ENCODE results near the gene ITSN1. TPM values are rescaled to one million over a fixed set of nuclear protein-coding genes. Genes with fewer than 3 reads are reported as not detected.

The ITSN1 gene
- total and polyA plus RNA-seq, 2 donors from 2014 or later = 8.1 to 42.5 TPM

DNA sequence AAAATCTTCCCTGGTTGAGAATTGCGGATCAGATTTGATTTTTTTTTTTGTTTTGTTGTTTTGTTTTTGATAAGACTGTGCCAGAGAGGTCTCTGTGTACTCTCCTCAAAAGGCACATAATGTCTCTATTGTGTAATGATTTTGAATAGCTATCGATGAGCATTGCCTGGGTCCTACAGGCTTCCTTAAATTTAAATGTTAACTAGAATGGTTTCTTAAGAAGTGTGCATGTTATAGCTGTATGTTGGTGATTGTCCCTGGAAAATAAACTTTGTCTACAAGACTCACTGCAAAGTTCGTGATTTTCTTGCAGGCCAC is 121.2 kb downstream of the ITSN1 start:
- FAIRE-seq (no peak), DNase-seq (no peak)
- H3K36me3 ChIP-seq (ENCODE audit: control insufficient read depth in 2 of 3, insufficient read depth in 3 of 3, low read length in 3 of 3) = peaks cover 0 to 9% (median 3%) of the 10 kb centered on the region in 3 donors
- intact Hi-C loops (cut with DNase I) = no loop called here
- H3K9ac ChIP-seq (ENCODE audit: low read length in 3 of 3) = no peak overlapping the region
- TF ChIP-seq, protein P1, sequence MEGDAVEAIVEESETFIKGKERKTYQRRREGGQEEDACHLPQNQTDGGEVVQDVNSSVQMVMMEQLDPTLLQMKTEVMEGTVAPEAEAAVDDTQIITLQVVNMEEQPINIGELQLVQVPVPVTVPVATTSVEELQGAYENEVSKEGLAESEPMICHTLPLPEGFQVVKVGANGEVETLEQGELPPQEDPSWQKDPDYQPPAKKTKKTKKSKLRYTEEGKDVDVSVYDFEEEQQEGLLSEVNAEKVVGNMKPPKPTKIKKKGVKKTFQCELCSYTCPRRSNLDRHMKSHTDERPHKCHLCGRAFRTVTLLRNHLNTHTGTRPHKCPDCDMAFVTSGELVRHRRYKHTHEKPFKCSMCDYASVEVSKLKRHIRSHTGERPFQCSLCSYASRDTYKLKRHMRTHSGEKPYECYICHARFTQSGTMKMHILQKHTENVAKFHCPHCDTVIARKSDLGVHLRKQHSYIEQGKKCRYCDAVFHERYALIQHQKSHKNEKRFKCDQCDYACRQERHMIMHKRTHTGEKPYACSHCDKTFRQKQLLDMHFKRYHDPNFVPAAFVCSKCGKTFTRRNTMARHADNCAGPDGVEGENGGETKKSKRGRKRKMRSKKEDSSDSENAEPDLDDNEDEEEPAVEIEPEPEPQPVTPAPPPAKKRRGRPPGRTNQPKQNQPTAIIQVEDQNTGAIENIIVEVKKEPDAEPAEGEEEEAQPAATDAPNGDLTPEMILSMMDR (IDR thresholded peaks at IDR 0.05; ENCODE audit: borderline replicate concordance, extremely low read depth, insufficient read depth) = no peak
- no peak overlapping the region for H3K4me3 ChIP-seq (ENCODE audit: low read length in 3 of 3)
- no peaks in the 10 kb centered on the region for H3K27me3 ChIP-seq (ENCODE audit: control insufficient read depth, insufficient read depth, low read length)
- no peaks in the 10 kb centered on the region for H3K9me3 ChIP-seq (ENCODE audit: control insufficient read depth in 2 of 3, insufficient read depth in 1 of 3, low read length in 3 of 3)
- no peak overlapping the region for H3K27ac ChIP-seq (ENCODE audit: low read depth in 2 of 2, low read length in 2 of 2)
- peaks cover 0 to 6% (median 0%) of the 10 kb centered on the region in 3 donors for H3K4me1 ChIP-seq (ENCODE audit: control insufficient read depth in 2 of 3, insufficient read depth in 2 of 3, low read depth in 1 of 3, low read length in 3 of 3)

DNA sequence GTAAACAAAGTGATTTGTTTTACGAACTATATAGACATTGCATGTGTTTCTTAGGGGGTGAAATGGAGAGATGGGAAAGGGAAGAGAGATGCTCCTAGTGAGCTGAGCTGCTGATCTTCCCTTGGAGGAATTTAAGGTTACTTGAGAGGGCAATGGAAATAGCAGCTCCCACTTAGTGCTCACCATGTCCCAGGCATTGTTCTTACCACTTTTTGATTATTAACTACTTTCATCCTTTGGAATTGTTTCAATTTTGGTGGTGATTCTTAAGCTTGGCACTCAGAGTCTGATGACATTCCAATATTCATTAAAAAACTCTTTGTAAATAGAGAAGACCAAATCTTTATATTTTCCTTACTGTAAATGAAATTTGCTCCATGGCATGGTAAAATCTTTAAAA is 124.9 kb downstream of the ITSN1 start:
- Histone ChIP-seq H3K9me3 (ENCODE audit: control insufficient read depth in 2 of 3, insufficient read depth in 1 of 3, low read length in 3 of 3) (no peaks in the 10 kb centered on the region), H3K27me3 (ENCODE audit: control insufficient read depth, insufficient read depth, low read length) (no peaks in the 10 kb centered on the region), H3K27ac (ENCODE audit: low read depth in 2 of 2, low read length in 2 of 2) (no peak overlapping the region), H3K36me3 (ENCODE audit: control insufficient read depth in 2 of 3, insufficient read depth in 3 of 3, low read length in 3 of 3) (peaks cover 2 to 24% (median 14%) of the 10 kb centered on the region in 3 donors), H3K4me3 (ENCODE audit: low read length in 3 of 3) (no peak overlapping the region), H3K4me1 (ENCODE audit: control insufficient read depth in 2 of 3, insufficient read depth in 2 of 3, low read depth in 1 of 3, low read length in 3 of 3) (no peaks in the 10 kb centered on the region), H3K9ac (ENCODE audit: low read length in 3 of 3) (no peak overlapping the region)
- intact Hi-C loops (cut with DNase I) = no loop called here
- no peak for FAIRE-seq
- TF ChIP-seq, protein P1 (IDR thresholded peaks at IDR 0.05; ENCODE audit: borderline replicate concordance, extremely low read depth, insufficient read depth) = no peak
- no peak for DNase-seq

DNA sequence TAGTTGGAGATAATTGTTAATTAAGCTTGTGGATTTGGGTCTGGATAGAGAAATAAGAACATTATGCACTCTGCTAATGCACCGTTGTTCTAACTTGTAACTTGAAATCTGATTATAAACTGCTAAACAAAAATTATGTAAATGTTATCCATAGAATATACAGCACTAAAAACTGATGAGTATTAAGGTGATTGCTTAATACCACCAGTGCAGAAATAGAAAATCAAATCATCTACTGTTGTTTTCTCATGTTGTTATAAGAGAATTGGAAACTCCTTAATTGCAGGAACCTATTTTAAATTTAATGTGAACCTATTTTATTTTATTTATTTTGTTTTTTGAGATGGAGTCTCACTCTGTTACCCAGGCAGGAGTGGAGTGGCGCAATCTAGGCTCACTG is 125.7 kb downstream of the ITSN1 start:
- H3K36me3 ChIP-seq (ENCODE audit: control insufficient read depth in 2 of 3, insufficient read depth in 3 of 3, low read length in 3 of 3) = peaks cover 2 to 24% (median 14%) of the 10 kb centered on the region in 3 donors
- H3K27ac ChIP-seq (ENCODE audit: low read depth in 2 of 2, low read length in 2 of 2) = no peak overlapping the region
- H3K27me3 ChIP-seq (ENCODE audit: control insufficient read depth, insufficient read depth, low read length) = no peaks in the 10 kb centered on the region
- no peak overlapping the region for H3K4me3 ChIP-seq (ENCODE audit: low read length in 3 of 3)
- intact Hi-C loops (cut with DNase I) = no loop called here
- no peaks in the 10 kb centered on the region for H3K4me1 ChIP-seq (ENCODE audit: control insufficient read depth in 2 of 3, insufficient read depth in 2 of 3, low read depth in 1 of 3, low read length in 3 of 3)
- no peaks in the 10 kb centered on the region for H3K9me3 ChIP-seq (ENCODE audit: control insufficient read depth in 2 of 3, insufficient read depth in 1 of 3, low read length in 3 of 3)
- H3K9ac ChIP-seq (ENCODE audit: low read length in 3 of 3) = no peak overlapping the region
- no peak for DNase-seq
- FAIRE-seq = no peak
- TF ChIP-seq, protein P1 (IDR thresholded peaks at IDR 0.05; ENCODE audit: borderline replicate concordance, extremely low read depth, insufficient read depth) = no peak

DNA sequence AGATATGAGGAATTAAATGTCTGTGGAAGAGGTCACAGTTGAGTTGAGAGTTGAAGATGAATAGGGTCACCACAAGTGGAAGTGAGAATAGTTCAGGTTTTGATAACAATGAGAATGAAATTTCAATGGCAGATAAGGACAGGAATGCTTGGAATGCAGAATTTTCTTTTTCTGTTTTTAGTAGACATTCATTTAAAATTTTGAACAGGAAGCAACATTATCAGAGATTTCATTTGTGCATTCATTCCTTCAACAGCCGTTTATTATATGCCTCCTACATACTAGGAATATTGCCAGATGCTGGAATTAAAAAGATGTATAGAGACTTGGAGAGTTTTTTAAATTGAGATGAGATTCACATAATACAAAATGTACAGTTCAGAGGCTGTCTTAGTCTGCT is 126.8 kb downstream of the ITSN1 start:
- TF ChIP-seq, protein P1 (IDR thresholded peaks at IDR 0.05; ENCODE audit: borderline replicate concordance, extremely low read depth, insufficient read depth) = no peak
- DNase-seq = no peak
- Histone ChIP-seq H3K36me3 (ENCODE audit: control insufficient read depth in 2 of 3, insufficient read depth in 3 of 3, low read length in 3 of 3) (peaks cover 2 to 24% (median 14%) of the 10 kb centered on the region in 3 donors), H3K4me1 (ENCODE audit: control insufficient read depth in 2 of 3, insufficient read depth in 2 of 3, low read depth in 1 of 3, low read length in 3 of 3) (no peaks in the 10 kb centered on the region), H3K4me3 (ENCODE audit: low read length in 3 of 3) (no peak overlapping the region), H3K9ac (ENCODE audit: low read length in 3 of 3) (no peak overlapping the region), H3K9me3 (ENCODE audit: control insufficient read depth in 2 of 3, insufficient read depth in 1 of 3, low read length in 3 of 3) (no peaks in the 10 kb centered on the region), H3K27me3 (ENCODE audit: control insufficient read depth, insufficient read depth, low read length) (no peaks in the 10 kb centered on the region), H3K27ac (ENCODE audit: low read depth in 2 of 2, low read length in 2 of 2) (no peak overlapping the region)
- intact Hi-C loops (cut with DNase I) = no loop called here
- no peak for FAIRE-seq
